ENCODE data around the gene HNRNPLL. TPM values are rescaled to one million over a fixed set of nuclear protein-coding genes. Genes with fewer than 3 reads are reported as not detected.
A peak's percentile ranks its signal among the peaks of the same experiment; 100 is the strongest.

HNRNPLL gene
- total and polyA plus RNA-seq, 2 of the 13 experiments (the other 11 are each of a cell fraction or from before 2014, with no cell fraction given): 49.4 to 103 TPM

GRCh38 chr2:38602732-38603401 is at the start of gene HNRNPLL (continued):
- TF ChIP-seq, protein P1, sequence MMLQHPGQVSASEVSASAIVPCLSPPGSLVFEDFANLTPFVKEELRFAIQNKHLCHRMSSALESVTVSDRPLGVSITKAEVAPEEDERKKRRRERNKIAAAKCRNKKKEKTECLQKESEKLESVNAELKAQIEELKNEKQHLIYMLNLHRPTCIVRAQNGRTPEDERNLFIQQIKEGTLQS (CRISPR knock-in tag; IDR thresholded peaks at IDR 0.05): peak; percentile 64
- TF ChIP-seq THAP8 (CRISPR knock-in tag; IDR thresholded peaks at IDR 0.05; ENCODE audit: borderline replicate concordance): peak; percentile 84
- TF ChIP-seq SOX5 (CRISPR knock-in tag; IDR thresholded peaks at IDR 0.05; ENCODE audit: borderline replicate concordance): peak; percentile 82; the same call in 1 of the 2 replicates
- TF ChIP-seq KDM1A (CRISPR knock-in tag; IDR thresholded peaks at IDR 0.05): peak; percentile 91; the same call in 1 of the 2 replicates
- no peak for TF ChIP-seq HHEX (CRISPR knock-in tag; IDR thresholded peaks at IDR 0.05)
- TF ChIP-seq XBP1 (CRISPR knock-in tag; IDR thresholded peaks at IDR 0.05): peak; percentile 70; the same call in 1 of the 2 replicates
- TF ChIP-seq NBN (conservative IDR thresholded peaks at IDR 0.05): no peak
- TF ChIP-seq EP300 (IDR thresholded peaks at IDR 0.05; ENCODE audit: low read depth in 2 of 2, low read length in 2 of 2): no peak
- TF ChIP-seq EP300 (CRISPR knock-in tag; IDR thresholded peaks at IDR 0.05; ENCODE audit: borderline replicate concordance): peak; percentile 26; the same call in 1 of the 2 replicates
- no peak for TF ChIP-seq POLR2AphosphoS2 (IDR thresholded peaks at IDR 0.05; ENCODE audit: low read depth, low read length)
- no peak; the same call in 1 of the 2 replicates for TF ChIP-seq DNMT3B (CRISPR knock-in tag; conservative IDR thresholded peaks at IDR 0.05)
- TF ChIP-seq GATAD2A (CRISPR knock-in tag; IDR thresholded peaks at IDR 0.05): peak; percentile 69
- no peak for TF ChIP-seq ATAD3A (CRISPR knock-in tag; IDR thresholded peaks at IDR 0.05)
- TF ChIP-seq GABPB1 (CRISPR knock-in tag; IDR thresholded peaks at IDR 0.05): peak; percentile 95
- TF ChIP-seq IRF9 (CRISPR knock-in tag; IDR thresholded peaks at IDR 0.05; ENCODE audit: borderline replicate concordance): peak; percentile 64
- no peak for TF ChIP-seq ZNF75D (CRISPR knock-in tag; IDR thresholded peaks at IDR 0.05; ENCODE audit: borderline replicate concordance)
- 0 out of 2 replicates have a peak, but pooled peaks have one; percentile 38 for TF ChIP-seq ZNF33B (CRISPR knock-in tag; IDR thresholded peaks at IDR 0.05)
- TF ChIP-seq KDM5B (CRISPR knock-in tag; IDR thresholded peaks at IDR 0.05; ENCODE audit: borderline replicate concordance): peak; percentile 49; the same call in 1 of the 2 replicates
- TF ChIP-seq NR3C1 (CRISPR knock-in tag; IDR thresholded peaks at IDR 0.05): no peak
- peak; percentile 51 for TF ChIP-seq CSRNP1 (CRISPR knock-in tag; IDR thresholded peaks at IDR 0.05)
- no peak for TF ChIP-seq ZBTB37 (CRISPR knock-in tag; IDR thresholded peaks at IDR 0.05)
- no peak for TF ChIP-seq ZNF781 (CRISPR knock-in tag; IDR thresholded peaks at IDR 0.05; ENCODE audit: borderline replicate concordance, not compliant biosample characterization)
- 0 out of 2 replicates have a peak, but pooled peaks have one; percentile 10 for TF ChIP-seq CEBPB (IDR thresholded peaks at IDR 0.05; ENCODE audit: borderline replicate concordance, low read depth, low read length)
- TF ChIP-seq ZNF749 (CRISPR knock-in tag; IDR thresholded peaks at IDR 0.05; ENCODE audit: borderline replicate concordance): no peak; the same call in none of the 2 replicates
